GM19324 (cell line): ENCODE data around the gene PWP1.

ENCODE experiments used
- ATAC-seq: cut with Tn5 transposase; IDR thresholded peaks from one replicate; pipeline ENCODE4 v1.9.1; 2021; ENCODE audit warnings: mild to moderate bottlenecking, moderate library complexity; ENCODE audit not compliant: unreplicated experiment, low FRiP score

The PWP1 gene

GRCh38 chr12:107732365-107732764, 46.8 kb downstream of the PWP1 start:
- ATAC-seq = no peak

GRCh38 chr12:107734139-107734538, 48.5 kb downstream of the PWP1 start:
- no peak for ATAC-seq

GRCh38 chr12:107735763-107736162, 50.2 kb downstream of the PWP1 start:
- ATAC-seq = no peak

- peak; percentile 86 for ATAC-seq
Measured at GRCh38 chr12:107736914-107737313, 51.3 kb downstream of the PWP1 start.

GRCh38 chr12:107748472-107748871, 62.9 kb downstream of the PWP1 start:
- no peak for ATAC-seq

GRCh38 chr12:107749083-107749482, 63.5 kb downstream of the PWP1 start:
- no peak for ATAC-seq

GRCh38 chr12:107759410-107759809, 73.8 kb downstream of the PWP1 start:
- no peak for ATAC-seq

- peak; percentile 22 for ATAC-seq
Measured at GRCh38 chr12:107760207-107760808, 74.7 kb downstream of the PWP1 start.

- ATAC-seq = peak; percentile 97
Measured at GRCh38 chr12:107760809-107761501, 75.4 kb downstream of the PWP1 start, which contains the start of gene PRDM4. Gene PRDM4, minus strand, starts transcription at chr12:107761137. Its CDS starts 622 bp downstream, at chr12:107760515.

GRCh38 chr12:107761502-107761904, 75.9 kb downstream of the PWP1 start:
- no peak for ATAC-seq
